HG03064 (cell line): Measurements from ENCODE around the gene QRICH1.
"Not testable (repeated sequence)": the region's sequence is repeated elsewhere in the genome, so short reads cannot be mapped to it uniquely, and the experiment has no call there.

Experiments
- ATAC-seq: cut with Tn5 transposase; IDR thresholded peaks from one replicate; pipeline ENCODE4 v1.9.1; 2021; ENCODE audit warnings: low read depth; ENCODE audit not compliant: unreplicated experiment

QRICH1 gene

GRCh38 chr3:49020330-49021212 lies 73.3 kb downstream of the QRICH1 start:
- ATAC-seq: no peak

GRCh38 chr3:49019941-49020329 lies 73.9 kb downstream of the QRICH1 start:
- no peak for ATAC-seq

GRCh38 chr3:49018707-49019006 lies 75.2 kb downstream of the QRICH1 start:
- no peak for ATAC-seq

- ATAC-seq: no peak
Observed at GRCh38 chr3:49017971-49018706, 75.7 kb downstream of the QRICH1 start, which contains the start of gene DALRD3. TSS of gene DALRD3 (minus strand) at chr3:49018580. CDS start at chr3:49018564, 16 bp downstream.

GRCh38 chr3:49017229-49017970 lies 76.5 kb downstream of the QRICH1 start:
- ATAC-seq: no peak

DNA sequence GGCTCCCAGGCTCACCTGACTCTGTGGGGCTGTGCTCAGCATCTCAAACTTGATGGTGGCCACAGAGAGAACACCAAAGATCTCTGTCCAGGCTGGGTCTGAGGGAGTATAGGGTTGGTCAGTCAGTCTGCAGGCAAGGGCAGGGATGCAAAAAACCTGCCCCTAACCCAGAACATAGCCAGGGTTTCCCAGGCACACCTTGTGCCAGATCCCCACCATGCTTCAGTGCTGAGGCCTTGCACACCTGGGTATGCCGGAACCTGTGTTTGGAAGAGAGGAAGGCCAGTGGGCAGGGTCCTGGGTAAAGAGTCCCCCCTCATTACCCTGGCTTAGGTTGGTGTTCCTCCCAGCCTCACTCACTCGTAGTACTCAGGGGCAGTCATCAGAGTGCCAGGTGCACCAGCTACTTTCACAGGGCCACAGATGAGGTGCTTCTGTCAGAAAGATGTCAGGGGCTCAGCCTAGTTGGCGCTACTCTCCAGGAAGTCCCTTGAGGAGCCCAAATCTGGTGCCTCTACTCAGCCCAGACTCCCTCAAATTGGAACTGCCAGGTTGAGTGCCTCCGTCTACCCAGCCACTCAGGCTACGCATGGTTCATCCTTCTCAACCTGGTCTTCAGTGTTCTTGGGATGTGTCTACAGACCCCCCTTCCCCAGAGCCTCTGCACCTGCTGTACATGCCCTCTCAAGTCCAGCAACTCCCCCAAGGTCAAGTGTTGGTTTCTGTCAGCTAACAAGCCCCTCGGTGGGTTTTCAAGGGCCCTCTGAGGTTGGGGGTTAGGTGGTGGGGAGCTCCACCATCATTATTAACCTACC lies 77.2 kb downstream of the QRICH1 start:
- ATAC-seq: no peak

DNA sequence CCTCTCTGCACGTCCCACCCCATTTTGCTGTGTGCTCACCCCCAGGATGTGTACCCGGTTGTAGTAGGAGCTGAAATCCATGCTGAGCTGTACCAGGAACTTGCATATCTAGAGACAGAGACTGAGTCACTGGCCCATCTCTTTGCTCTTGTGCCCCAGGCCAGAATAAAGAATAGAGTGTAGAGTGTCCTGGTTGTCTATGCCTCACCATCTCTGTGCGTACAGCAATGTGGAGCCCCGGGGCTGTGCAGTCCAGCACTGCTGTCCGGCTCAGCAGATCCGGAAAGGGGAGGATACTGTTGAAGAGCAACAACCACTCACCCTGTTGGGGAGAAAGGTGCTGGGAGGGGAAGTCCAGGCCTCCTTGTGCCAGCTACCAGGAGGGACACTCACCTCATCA lies 78.1 kb downstream of the QRICH1 start:
- ATAC-seq: no peak

- ATAC-seq: no peak
Observed at GRCh38 chr3:49015072-49015471, 78.8 kb downstream of the QRICH1 start.

DNA sequence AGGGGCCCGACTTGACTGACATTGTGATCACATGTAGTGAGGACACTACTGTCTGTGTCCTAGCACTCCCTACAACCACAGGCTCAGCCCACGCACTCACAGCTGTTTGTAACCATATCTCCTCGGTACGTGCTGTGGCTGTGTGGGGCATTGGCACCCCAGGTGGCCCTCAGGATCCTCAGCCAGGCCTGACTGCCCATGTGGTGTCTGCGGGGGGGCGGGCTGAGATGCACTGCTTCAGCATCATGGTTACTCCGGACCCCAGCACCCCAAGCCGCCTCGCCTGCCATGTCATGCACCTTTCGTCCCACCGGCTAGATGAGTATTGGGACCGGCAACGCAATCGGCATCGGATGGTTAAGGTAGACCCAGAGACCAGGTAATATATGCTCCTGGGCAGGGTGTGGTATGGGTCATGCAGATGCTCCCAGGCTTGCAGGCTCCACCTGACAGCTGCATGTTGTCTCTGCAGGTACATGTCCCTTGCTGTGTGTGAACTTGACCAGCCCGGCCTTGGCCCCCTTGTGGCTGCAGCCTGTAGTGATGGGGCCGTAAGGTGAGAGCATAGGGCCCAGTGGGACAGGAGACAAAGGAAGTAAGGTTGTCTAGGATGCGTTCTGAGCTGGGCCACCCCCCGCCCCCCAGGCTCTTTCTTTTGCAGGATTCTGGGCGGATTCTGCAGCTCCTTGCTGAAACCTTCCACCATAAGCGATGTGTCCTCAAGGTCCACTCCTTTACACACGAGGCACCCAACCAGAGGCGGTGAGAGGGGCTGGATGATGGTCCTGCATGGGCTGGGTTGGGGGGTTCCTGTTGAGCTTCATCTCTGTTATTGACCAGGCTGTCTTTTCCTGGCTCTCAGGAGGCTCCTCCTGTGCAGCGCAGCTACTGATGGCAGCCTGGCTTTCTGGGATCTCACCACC lies 79.9 kb downstream of the QRICH1 start:
- no peak for ATAC-seq

GRCh38 chr3:49013113-49013737 lies 80.6 kb downstream of the QRICH1 start:
- no peak for ATAC-seq

DNA sequence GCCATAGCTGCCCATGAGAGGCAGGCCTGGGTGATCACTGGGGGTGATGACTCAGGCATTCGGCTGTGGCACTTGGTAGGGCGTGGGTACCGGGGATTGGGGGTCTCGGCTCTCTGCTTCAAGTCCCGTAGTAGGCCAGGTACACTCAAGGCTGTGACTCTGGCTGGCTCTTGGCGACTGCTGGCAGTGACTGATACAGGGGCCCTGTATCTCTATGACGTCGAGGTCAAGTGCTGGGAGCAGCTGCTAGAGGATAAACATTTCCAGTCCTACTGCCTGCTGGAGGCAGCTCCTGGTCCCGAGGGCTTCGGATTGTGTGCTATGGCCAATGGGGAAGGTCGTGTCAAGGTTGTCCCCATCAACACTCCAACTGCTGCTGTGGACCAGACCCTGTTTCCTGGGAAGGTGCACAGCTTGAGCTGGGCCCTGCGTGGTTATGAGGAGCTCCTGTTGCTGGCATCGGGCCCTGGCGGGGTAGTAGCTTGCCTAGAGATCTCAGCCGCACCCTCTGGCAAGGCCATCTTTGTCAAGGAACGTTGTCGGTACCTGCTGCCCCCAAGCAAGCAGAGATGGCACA lies 81.3 kb downstream of the QRICH1 start:
- ATAC-seq: no peak

- no peak for ATAC-seq
Observed at GRCh38 chr3:49009396-49009795, 84.5 kb downstream of the QRICH1 start.

GRCh38 chr3:49008627-49009026 lies 85.2 kb downstream of the QRICH1 start:
- ATAC-seq: not testable (repeated sequence)

DNA sequence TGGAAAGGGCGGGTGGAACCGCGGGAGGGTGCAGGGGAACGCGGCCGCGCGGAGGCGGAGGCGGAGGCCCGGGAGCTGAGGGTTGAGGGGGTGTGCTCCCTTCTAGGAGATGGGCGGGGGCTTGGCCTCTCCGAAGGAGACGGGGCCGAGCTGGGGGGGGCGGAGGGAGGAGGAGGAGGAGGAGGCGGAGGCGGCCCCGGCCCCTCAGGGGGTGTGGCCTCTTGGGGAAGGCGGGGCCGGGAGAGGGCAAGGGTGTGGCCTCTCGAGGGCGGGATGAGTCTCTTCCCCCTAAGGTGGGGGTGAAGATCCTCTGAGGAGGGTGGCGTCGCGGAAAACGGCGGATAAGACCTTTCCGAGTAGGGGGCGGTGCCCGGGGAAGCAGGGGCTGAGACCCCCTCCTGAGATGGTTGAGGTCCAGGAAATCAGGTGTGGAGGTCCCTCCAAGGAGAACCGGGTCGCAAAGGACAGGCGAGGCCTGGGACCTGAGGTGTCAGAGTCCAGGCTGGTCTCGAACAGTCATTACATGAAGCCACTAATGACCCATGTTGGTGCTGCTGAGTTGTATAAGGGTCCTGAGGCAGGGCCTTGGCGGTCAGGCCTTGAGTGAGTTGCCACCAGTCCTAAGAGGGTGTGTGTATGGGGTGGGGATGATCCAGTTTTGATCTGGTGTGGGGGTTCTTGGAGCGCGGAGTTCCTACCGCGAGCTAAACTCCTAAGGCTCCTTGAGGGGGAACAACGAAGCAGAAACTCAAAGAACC lies 85.9 kb downstream of the QRICH1 start:
- ATAC-seq: peak; percentile 32

GRCh38 chr3:49007068-49007770 lies 86.7 kb downstream of the QRICH1 start, which contains the start of gene WDR6:
TSS of gene WDR6 (plus strand) at chr3:49007391. CDS start at chr3:49007432, 41 bp downstream.
- peak; percentile 71 for ATAC-seq

DNA sequence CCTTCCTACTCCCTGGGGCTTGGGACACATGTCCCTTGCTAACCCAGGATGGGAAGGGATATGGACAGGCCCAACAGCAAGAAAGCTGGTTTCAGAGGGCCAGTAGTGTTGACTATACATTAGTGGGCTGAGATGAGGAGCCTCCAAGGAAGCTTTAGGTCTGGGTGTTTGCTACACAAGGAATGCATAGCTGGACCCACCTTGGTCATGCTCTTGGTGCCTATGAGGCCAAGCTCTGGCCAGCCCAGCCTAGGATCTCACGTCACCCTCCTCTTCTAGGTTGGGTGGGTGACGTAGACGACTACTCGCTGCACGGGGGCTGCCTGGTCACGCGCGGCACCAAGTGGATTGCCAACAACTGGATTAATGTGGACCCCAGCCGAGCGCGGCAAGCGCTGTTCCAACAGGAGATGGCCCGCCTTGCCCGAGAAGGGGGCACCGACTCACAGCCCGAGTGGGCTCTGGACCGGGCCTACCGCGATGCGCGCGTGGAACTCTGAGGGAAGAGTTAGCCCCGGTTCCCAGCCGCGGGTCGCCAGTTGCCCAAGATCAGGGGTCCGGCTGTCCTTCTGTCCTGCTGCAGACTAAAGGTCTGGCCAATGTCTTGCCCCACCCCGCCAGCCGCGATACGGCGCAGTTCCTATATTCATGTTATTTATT lies 87.3 kb downstream of the QRICH1 start:
- no peak for ATAC-seq

DNA sequence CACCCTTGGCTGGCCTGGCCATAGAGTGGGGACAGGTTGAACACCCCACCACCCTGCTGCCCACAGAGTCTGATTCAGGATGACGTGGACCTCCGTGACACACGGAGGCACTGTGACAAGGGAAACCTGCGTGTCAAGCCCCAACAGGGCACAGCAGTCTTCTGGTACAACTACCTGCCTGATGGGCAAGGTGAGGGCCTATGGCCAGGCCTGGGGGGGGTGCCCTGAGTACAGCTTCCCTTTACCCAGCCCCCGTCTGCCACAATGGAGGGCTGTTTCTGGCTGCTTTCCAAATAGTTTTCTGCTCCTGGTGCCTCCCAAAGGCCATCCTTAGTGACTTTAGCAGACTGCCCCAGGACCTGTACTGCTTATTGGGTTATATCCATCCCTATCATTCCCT lies 87.9 kb downstream of the QRICH1 start:
- no peak for ATAC-seq
